ENCODE data around the gene VDR. TPM values are rescaled to one million over a fixed set of nuclear protein-coding genes. Genes with fewer than 3 reads are reported as not detected.
A peak's percentile ranks its signal among the peaks of the same experiment; 100 is the strongest.

Gene VDR
- total RNA-seq, 1 donor from 2014 or later, result 0.54 TPM

DNA sequence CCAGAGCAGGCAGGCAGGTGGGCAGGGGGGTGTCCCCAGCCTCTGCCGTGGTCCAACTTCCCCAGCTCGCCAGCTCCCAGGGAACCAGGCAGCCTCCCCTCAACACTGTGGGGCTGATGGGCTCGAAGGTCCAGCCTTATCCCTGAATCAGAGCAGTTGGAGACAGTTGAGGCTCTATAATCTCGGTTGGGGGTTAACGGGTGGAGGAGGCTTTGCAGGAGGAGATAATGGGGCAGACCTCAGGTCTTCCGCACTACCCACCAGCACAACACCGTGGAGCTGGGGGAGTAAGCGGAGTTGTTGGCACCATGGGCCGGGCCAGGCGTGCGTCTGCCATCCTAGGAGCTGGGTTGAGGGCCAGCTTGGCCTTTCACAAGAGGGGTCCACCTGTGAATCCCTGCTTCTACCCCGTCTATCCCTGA is 71.2 kb downstream of the VDR start:
- Mint-ChIP-seq H3K4me3 (no peak overlapping the region), H3K36me3 (no peaks in the 10 kb centered on the region), H3K27me3 (ENCODE audit: low read depth) (no peaks in the 10 kb centered on the region), H3K27ac (no peak overlapping the region), H3K9me3 (no peaks in the 10 kb centered on the region), H3K4me1 (peaks cover 55% of the 10 kb centered on the region)
- TF ChIP-seq, protein P1, sequence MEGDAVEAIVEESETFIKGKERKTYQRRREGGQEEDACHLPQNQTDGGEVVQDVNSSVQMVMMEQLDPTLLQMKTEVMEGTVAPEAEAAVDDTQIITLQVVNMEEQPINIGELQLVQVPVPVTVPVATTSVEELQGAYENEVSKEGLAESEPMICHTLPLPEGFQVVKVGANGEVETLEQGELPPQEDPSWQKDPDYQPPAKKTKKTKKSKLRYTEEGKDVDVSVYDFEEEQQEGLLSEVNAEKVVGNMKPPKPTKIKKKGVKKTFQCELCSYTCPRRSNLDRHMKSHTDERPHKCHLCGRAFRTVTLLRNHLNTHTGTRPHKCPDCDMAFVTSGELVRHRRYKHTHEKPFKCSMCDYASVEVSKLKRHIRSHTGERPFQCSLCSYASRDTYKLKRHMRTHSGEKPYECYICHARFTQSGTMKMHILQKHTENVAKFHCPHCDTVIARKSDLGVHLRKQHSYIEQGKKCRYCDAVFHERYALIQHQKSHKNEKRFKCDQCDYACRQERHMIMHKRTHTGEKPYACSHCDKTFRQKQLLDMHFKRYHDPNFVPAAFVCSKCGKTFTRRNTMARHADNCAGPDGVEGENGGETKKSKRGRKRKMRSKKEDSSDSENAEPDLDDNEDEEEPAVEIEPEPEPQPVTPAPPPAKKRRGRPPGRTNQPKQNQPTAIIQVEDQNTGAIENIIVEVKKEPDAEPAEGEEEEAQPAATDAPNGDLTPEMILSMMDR (IDR thresholded peaks at IDR 0.05; ENCODE audit: unreplicated experiment), result no peak
- DNase-seq (ENCODE audit: low spot score in 2 of 2, unreplicated experiment in 2 of 2), result no peak

DNA sequence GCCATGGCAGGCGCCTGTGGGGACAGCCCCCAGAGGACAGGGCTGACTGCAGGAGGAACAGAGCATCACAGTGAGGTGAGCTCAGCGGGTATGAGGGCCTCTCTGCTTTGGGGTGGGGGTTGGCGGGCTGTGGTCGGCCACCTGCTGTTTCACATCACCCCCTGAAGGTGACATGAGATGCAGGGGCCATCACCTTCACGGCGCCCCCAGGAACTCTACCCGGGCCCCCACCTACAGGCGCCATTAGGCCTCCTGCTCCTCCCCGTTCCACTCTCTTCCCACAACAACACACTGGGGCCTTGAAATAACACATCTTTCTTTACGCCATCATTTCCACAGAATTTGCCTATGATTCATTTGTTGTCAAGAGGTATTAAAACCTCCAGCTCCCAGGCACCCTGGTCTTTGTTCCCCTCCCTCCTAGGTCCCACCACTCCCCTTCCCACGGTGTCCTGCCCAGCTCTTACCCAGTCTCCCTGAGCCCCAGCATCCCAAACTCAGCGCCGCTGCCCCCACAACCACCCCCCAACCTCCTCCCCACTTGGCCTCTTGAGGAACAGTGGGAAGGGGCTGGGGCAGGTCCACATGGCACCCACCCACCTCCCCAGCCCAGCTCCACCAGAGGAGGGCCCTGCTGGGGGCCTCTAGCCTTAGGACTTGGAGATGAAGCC is 72.4 kb downstream of the VDR start:
- H3K27ac Mint-ChIP-seq, result no peak overlapping the region
- DNase-seq (ENCODE audit: low spot score in 2 of 2, unreplicated experiment in 2 of 2), result no peak
- H3K4me3 Mint-ChIP-seq, result no peak overlapping the region
- peaks cover 59% of the 10 kb centered on the region for H3K4me1 Mint-ChIP-seq
- no peaks in the 10 kb centered on the region for H3K9me3 Mint-ChIP-seq
- H3K36me3 Mint-ChIP-seq, result no peaks in the 10 kb centered on the region
- H3K27me3 Mint-ChIP-seq (ENCODE audit: low read depth), result no peaks in the 10 kb centered on the region
- TF ChIP-seq, protein P1 (IDR thresholded peaks at IDR 0.05; ENCODE audit: unreplicated experiment), result no peak

GRCh38 chr12:47829584-47829983 is 75.2 kb downstream of the VDR start:
- Mint-ChIP-seq H3K36me3 (no peaks in the 10 kb centered on the region), H3K27ac (peak overlapping the region; percentile 70), H3K9me3 (no peaks in the 10 kb centered on the region), H3K4me1 (peaks cover 50% of the 10 kb centered on the region), H3K4me3 (no peak overlapping the region), H3K27me3 (ENCODE audit: low read depth) (no peaks in the 10 kb centered on the region)
- TF ChIP-seq, protein P1 (IDR thresholded peaks at IDR 0.05; ENCODE audit: unreplicated experiment), result no peak
- DNase-seq (ENCODE audit: low spot score in 2 of 2, unreplicated experiment in 2 of 2), result no peak

- H3K27ac Mint-ChIP-seq, result peak overlapping the region; percentile 70
- peak in 1 of 2 experiments; percentile 67 for DNase-seq (ENCODE audit: low spot score in 2 of 2, unreplicated experiment in 2 of 2)
- no peaks in the 10 kb centered on the region for H3K36me3 Mint-ChIP-seq
- peaks cover 46% of the 10 kb centered on the region for H3K4me1 Mint-ChIP-seq
- H3K4me3 Mint-ChIP-seq, result no peak overlapping the region
- TF ChIP-seq, protein P1 (IDR thresholded peaks at IDR 0.05; ENCODE audit: unreplicated experiment), result no peak
- H3K27me3 Mint-ChIP-seq (ENCODE audit: low read depth), result no peaks in the 10 kb centered on the region
- H3K9me3 Mint-ChIP-seq, result no peaks in the 10 kb centered on the region
Measured at GRCh38 chr12:47828976-47829482, 75.8 kb downstream of the VDR start.

DNA sequence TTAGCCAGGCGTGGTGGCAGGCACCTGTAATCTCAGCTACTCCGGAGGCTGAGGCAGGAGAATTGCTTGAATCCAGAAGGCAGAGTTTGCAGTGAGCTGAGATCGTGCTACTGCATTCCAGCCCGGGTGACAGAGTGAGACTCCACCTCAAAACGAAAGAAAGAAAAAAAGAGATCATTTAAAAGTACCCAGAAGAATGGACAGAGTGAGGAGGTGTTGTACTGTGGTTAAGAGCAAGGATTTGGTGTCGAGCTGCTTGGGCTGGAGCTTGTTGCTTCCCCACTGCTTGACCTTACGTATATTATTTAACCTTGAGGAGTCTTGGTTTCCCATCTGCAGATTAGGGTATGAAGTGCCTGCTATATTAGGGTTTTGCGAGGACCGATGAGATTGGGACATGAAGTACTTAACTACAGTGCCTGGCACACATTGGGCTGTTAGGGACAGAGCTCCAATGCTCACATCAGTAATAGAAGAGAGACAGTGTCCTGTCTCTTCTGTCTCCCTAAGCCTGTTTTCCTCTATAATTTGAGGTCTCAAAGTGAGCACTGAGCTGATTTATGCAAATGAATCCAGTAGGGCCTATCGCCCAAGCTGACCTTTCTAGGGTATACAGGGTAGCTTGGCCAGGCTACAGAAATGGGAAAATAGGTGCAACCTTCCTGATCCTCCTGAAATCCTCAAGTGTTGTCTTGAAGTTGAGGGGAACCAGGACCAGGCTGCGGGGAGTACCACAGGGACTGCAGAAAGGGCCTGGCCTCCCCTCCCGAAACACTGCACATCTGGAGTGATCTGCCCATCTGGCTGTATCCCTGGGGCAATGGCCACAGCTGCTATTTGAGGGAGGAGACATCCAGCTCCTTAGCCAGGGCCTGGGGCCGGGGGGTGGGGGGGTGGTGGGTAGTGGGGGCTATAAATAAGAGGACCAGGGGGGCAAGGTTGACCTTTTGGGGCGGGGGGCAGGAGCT is 76.5 kb downstream of the VDR start:
- Mint-ChIP-seq H3K4me3 (no peak overlapping the region), H3K36me3 (no peaks in the 10 kb centered on the region), H3K27ac (peak overlapping the region; percentile 70), H3K4me1 (peaks cover 40% of the 10 kb centered on the region), H3K27me3 (ENCODE audit: low read depth) (no peaks in the 10 kb centered on the region), H3K9me3 (no peaks in the 10 kb centered on the region)
- DNase-seq (ENCODE audit: low spot score in 2 of 2, unreplicated experiment in 2 of 2), result no peak
- TF ChIP-seq, protein P1 (IDR thresholded peaks at IDR 0.05; ENCODE audit: unreplicated experiment), result no peak
